Left cardiac atrium (tissue), 4 donors: Measurements from ENCODE around the gene COX6B2. TPM values are rescaled to one million over a fixed set of nuclear protein-coding genes. Genes with fewer than 3 reads are reported as not detected.

Experiments
- ATAC-seq, 2 donors: fragments of 200-7000 bp; cut with Tn5 transposase; one replicate each; pipeline ENCODE4 v1.9.1; 2020; ENCODE audit warnings: mild to moderate bottlenecking in 2 of 2, moderate library complexity in 2 of 2
- DNase-seq: peaks from one replicate; pipeline ENCODE4 v3.0.0-alpha.2; 2020
- intact Hi-C, 2 donors: fragments of 100-400 bp; cut with DNase I; formaldehyde crosslinking; loops; one replicate each; pipeline versions ENCODE4 v1.14.1 to v1.15.1; 2022 to 2023
- total RNA-seq, 2 donors: library from RNA; stranded (reverse); fragmentation: NEBNext Ultra II Directional; extraction: Animal tissue kit (Norgen Biotek cat#: 25700); gene quantifications; one replicate each; pipeline ENCODE4 v1.2.1, GENCODE V29; 2021
- donor health status: DM: no; HTN: yes; CAD: no.
- donor health status: DM: no; HTN: yes; CAD: no; lungs with severe emphysema.
- donor health status: DM: yes; HTN: yes; CAD: no.
- donor health status: Dilated cardiomyopathy.

The COX6B2 gene
- total RNA-seq, 2 donors from 2014 or later: not detected

DNA sequence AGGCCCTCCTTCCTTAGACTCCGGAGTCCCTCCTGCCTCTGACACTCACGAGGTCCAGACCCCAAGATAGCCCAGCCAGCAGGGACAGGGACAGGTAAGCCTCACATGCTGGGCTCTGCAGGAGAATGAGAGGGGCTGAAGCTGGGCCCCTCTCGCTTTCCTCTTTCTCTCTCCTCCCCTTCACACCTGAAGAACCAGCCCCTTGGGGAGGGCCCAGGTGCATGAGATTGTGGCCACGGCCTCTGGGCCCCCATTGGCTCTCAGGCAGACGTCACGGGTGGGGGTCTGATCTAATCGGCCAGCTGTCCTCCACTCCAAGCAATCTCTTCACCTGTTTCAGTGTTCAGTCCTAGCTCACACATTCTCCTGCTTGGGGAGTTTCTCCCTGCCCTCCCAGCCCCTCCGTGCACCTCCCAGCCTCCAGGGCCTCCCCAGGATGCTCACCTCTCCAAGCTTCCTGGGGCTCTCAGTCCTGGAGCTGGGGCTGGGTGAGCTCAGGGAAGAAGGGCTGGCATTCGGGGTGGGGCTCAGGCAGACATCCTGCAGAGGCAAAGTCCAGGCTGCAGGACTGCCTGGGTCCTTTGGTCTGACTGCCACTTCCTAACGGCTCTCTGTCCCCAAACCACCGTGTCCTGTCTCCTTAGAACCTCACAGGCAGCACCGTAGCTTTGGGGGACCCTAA, 32.2 kb downstream of the COX6B2 start:
- intact Hi-C loops: no loop called here
- DNase-seq: no peak
- ATAC-seq: no peak

DNA sequence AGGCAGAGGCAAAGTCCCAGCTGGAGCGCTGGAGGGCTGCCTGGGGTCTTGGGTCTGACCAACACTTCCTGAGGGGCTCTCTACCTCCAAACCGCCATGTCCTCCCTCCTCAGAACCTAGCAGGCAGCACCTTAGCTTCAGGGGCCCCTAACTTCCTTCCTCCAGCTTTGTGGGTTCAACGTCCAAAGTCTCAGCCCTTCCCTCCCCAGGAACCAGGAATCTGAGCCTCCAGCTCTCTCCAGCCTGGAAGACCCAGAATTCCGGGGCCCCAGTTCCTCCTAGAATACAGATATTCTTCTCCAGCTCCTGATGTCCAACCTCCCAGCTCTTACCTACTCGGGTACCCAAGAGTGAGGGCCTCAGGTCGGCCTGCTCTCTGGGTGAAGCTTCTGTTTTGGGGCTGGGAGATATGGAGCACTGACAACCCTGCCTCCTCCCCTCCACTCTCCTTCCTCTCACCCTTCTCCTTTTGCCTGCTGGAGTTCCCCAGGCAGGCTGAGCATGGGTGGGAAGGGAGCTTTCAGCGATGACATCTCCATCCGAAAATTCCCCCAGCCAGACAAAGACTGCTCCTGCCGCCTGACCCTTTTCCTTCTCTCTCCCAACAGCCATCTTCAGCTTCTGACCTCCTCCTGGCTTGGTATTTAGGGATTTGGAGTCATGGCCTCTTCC, 32.9 kb downstream of the COX6B2 start:
- no peak for DNase-seq
- ATAC-seq: no peak
- intact Hi-C loops: no loop called here

DNA sequence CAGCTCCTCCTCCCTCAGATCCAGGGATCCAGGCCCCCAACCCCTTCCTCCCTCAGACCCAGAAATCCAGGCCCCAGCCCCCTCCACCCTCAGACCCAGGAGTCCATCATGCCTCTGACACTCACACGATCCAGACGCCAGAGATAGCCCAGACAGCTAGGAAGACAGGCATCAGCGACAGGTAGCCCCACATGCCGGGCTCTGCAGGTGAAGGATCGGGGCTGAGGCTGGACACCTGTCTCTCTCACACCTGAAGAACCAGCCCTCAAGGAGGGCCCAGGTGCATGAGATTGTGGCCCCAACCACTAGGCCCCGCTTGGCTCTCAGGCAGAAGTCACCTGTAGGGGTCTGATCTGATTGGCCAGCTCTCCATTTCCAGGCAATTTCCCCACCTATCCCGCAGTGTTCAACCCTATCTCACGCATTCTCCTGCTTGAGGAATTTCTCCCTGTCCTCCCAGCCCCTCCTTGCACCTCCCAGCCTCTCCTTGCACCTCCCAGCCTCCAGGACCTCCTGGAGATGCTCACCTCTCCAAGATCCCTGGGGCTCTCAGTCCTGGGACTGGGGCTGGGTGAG, 33.6 kb downstream of the COX6B2 start:
- intact Hi-C loops: no loop called here

DNA sequence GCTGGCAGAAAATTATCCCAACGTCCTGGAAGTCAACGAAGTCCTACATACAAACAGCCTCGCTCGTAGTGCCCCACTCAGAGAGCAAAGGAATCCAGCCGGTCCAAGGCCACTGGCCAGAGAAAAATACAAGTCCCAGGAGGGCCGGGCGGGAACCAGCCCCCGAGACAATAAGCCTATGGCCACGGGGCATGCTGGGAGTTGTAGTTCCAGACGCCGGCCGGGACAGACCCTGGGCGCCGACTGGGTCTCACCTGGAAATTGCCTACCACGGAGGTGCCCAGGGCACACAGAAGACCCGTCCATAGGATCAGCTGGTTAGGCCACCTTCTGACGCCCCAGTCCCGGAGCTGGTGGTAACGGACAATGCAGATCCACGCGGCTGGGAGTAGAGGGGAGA, 34.7 kb downstream of the COX6B2 start:
- peak; percentile 81 to 89 for ATAC-seq
- intact Hi-C loops: no loop called here

More for the DNA sequence above, 33.6 kb downstream of the COX6B2 start:
- ATAC-seq: no peak
- no peak for DNase-seq

DNA sequence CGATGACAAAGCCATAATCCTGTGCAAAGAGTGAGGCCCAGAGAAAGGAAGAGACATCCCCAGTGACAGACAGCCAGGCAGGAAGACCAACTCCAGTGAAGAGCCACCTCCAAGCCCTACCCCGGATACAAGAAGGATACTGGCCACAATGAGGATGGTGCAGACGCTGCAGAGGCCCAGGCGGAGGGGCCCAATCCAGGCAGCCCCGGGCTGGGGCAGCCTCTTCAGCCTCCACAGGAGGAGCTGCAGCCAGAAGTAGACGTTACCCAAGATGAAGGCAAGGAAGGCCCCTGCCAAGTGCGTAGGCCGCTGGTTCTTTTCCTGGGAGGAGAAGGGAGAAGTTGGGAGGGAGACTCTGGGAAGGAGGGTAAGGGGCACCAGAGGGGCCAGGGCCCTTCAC, 37.9 kb downstream of the COX6B2 start:
- intact Hi-C loops: no loop called here
- ATAC-seq (no peak), DNase-seq (no peak)

More for the DNA sequence above, 34.7 kb downstream of the COX6B2 start:
- DNase-seq: peak; percentile 54

- intact Hi-C loops: no loop called here
- DNase-seq (no peak), ATAC-seq (no peak)
Observed at GRCh38 chr19:55315956-55316525, 38.5 kb downstream of the COX6B2 start.

- ATAC-seq (no peak), DNase-seq (no peak)
- intact Hi-C loops: no loop called here
Observed at GRCh38 chr19:55314396-55314795, 40.1 kb downstream of the COX6B2 start.

- intact Hi-C loops: no loop called here
- peak in 1 of 2 donors; percentile 7 for ATAC-seq
Observed at GRCh38 chr19:55312621-55313512, 41.7 kb downstream of the COX6B2 start.

DNA sequence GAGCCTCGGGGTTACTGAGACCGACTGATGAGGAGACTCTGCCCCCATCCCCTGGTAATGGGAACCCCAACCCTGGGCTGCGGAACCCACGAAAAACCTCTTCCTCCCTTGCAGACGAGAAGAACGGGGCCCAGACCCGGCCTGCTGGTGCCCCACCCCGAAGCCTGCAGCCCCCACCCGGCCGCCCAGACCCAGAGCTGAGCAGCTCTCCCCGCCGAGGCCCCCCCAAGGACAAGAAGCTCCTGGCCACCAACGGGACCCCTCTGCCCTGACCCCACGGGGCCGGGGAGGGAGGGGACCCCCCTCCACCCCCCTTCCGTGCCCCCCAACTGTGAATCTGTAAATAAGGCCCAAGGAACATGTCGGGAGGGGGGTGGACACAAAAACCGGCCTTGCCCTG, 42.7 kb downstream of the COX6B2 start:
- intact Hi-C loops: no loop called here
- DNase-seq (no peak), ATAC-seq (no peak)

More at GRCh38 chr19:55312621-55313512, 41.7 kb downstream of the COX6B2 start:
- DNase-seq: no peak

- DNase-seq: no peak
- ATAC-seq: no peak
- intact Hi-C loops: no loop called here
Observed at GRCh38 chr19:55311397-55311796, 43.1 kb downstream of the COX6B2 start.

GRCh38 chr19:55310498-55310897, 44.0 kb downstream of the COX6B2 start:
- intact Hi-C loops: no loop called here
- ATAC-seq (no peak), DNase-seq (no peak)

- intact Hi-C loops: loop anchor here in 1 of 2 donors (10.0 kb wide), 1 partner anchor 75 kb away; the partner anchor contains the start of genes RPL28 and TMEM238
- ATAC-seq (no peak), DNase-seq (no peak)
Observed at GRCh38 chr19:55309448-55309847, 45.1 kb downstream of the COX6B2 start.

- intact Hi-C loops: loop anchor here in 1 of 2 donors (10.0 kb wide), 1 partner anchor 77 kb away; the partner anchor contains the start of genes RPL28 and TMEM238
- ATAC-seq: no peak
- DNase-seq: no peak
Observed at GRCh38 chr19:55308281-55308680, 46.2 kb downstream of the COX6B2 start.

DNA sequence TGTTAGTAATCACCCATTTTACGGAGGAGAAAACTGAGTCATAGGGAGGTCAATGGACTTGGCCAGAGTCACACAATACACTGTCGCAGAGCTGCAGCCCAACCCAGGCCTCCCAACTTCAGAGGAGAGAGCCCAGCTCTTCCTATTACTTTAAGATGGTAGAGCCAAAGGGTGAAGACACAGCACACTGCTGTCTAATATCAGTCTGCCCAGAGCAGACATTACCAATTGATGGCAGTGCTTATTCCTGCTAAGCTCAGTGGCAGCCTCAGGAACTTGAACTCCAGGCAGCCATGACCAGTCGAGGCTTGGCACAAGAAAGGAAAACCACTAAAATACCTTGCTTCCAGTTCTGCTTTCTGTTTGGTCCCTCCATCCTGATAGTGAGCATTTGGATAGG, 47.8 kb downstream of the COX6B2 start:
- intact Hi-C loops: loop anchor here in 1 of 2 donors (10.0 kb wide), 1 partner anchor 78 kb away; the partner anchor contains the start of genes RPL28 and TMEM238
- ATAC-seq (no peak), DNase-seq (no peak)

- ATAC-seq (no peak), DNase-seq (no peak)
- intact Hi-C loops: loop anchor here in 1 of 2 donors (10.0 kb wide), 1 partner anchor 79 kb away; the partner anchor contains the start of genes RPL28 and TMEM238
Observed at GRCh38 chr19:55305983-55306562, 48.4 kb downstream of the COX6B2 start.

GRCh38 chr19:55305491-55305890, 49.0 kb downstream of the COX6B2 start:
- intact Hi-C loops: loop anchor here in 1 of 2 donors (10.0 kb wide), 1 partner anchor 79 kb away; the partner anchor contains the start of genes RPL28 and TMEM238
- ATAC-seq (peak; percentile 55 to 69), DNase-seq (no peak)

GRCh38 chr19:55304980-55305379, 49.5 kb downstream of the COX6B2 start:
- DNase-seq (no peak), ATAC-seq (no peak)
- intact Hi-C loops: loop anchor here (5.0 to 10.0 kb wide), 2 partner anchors 77 to 80 kb away; partner anchors contain the start of genes TMEM238 (in 2 of the 2) and RPL28 (in 1 of the 2)
